Peyer's patch (tissue), 4 donors: ENCODE measurements around the gene RAPGEF2.

Experiments
- CTCF ChIP-seq, 6 experiments: fragments of 450-650 bp in 4 of 6; fragments of 200-600 bp in 2 of 6; sonication (generic) in 1 of 6; IDR thresholded peaks; one replicate each; pipeline ENCODE4 v1.5.1; 2017 to 2019; ENCODE audit warnings: antibody characterized with exemption in 6 of 6, mild to moderate bottlenecking in 3 of 6, moderate library complexity in 1 of 6
- POLR2A ChIP-seq, 2 donors: fragments of 450-650 bp; IDR thresholded peaks; one replicate each; pipeline ENCODE4 v1.5.1; 2017; ENCODE audit warnings: antibody characterized with exemption in 2 of 2, mild to moderate bottlenecking in 2 of 2, moderate library complexity in 2 of 2

- no peak for TF ChIP-seq POLR2A (IDR thresholded peaks at IDR 0.05)
- TF ChIP-seq CTCF (IDR thresholded peaks at IDR 0.05): no peak
Measured at GRCh38 chr4:159395693-159396092, 292.8 kb downstream of the RAPGEF2 start.
